Endothelial cell of umbilical vein (primary cell): ENCODE data around the gene TMEM139. TPM values are rescaled to one million over a fixed set of nuclear protein-coding genes. Genes with fewer than 3 reads are reported as not detected.

ENCODE experiments used
- BruUV-seq: library from RNA; stranded (reverse); fragments of 400-500 nt; replicated peaks from 2 replicates; lab custom pipeline; 2021; lab: Mats Ljungman, UMichigan
- CTCF ChIA-PET: fragments of 300-600, 350-600 bp; sonication (Branson Sonifier 250); formaldehyde crosslinking; loops from one replicate; lab custom pipeline; 2021; ENCODE audit warnings: antibody characterized with exemption, inconsistent platforms; lab: Charles Lee
- POLR2A ChIA-PET: fragments of 300-600, 350-600 bp; sonication (Branson Sonifier 250); formaldehyde crosslinking; loops from one replicate; lab custom pipeline; 2021; ENCODE audit warnings: antibody characterized with exemption, inconsistent platforms; lab: Charles Lee
- DNase-seq: peaks from one replicate; pipeline ENCODE4 v3.0.0-alpha.2; 2011; ENCODE audit warnings: low read depth, low spot score
- FAIRE-seq: peaks from 2 replicates; lab custom pipeline; 2011; peaks lifted over from hg19 to GRCh38; lab: Jason Lieb, UNC
- H2AFZ ChIP-seq: 2 replicates; pipeline ENCODE4 v1.6.0; 2012; ENCODE audit warnings: low read depth, low read length, control low read depth, inconsistent platforms
- H3K27ac ChIP-seq: 2 replicates; pipeline ENCODE4 v1.5.1; 2011; ENCODE audit warnings: low read depth, mild to moderate bottlenecking, control low read depth, low read length, moderate library complexity; ENCODE audit not compliant: insufficient read depth
- H3K27me3 ChIP-seq, 2 experiments: 2 replicates each; pipeline versions ENCODE4 v1.6.0 to v1.6.1; 2011; ENCODE audit warnings: low read length in 2 of 2, mixed read lengths in 1 of 2; ENCODE audit not compliant: control insufficient read depth in 2 of 2, insufficient read depth in 2 of 2
- H3K36me3 ChIP-seq, 2 experiments: 2 replicates in 1 of 2; 3 replicates in 1 of 2; pipeline ENCODE4 v1.5.1; 2011; ENCODE audit warnings: low read length in 2 of 2, mild to moderate bottlenecking in 1 of 2, moderate library complexity in 1 of 2; ENCODE audit not compliant: control insufficient read depth in 2 of 2, insufficient read depth in 2 of 2; ENCODE audit errors: extremely low read depth in 1 of 2
- H3K4me1 ChIP-seq: 3 replicates; pipeline ENCODE4 v1.5.1; 2011; ENCODE audit warnings: mild to moderate bottlenecking, low read length; ENCODE audit not compliant: control insufficient read depth, insufficient read depth; ENCODE audit errors: extremely low read depth
- H3K4me2 ChIP-seq: 2 replicates; pipeline ENCODE4 v1.6.1; 2011; ENCODE audit warnings: low read length, control low read depth, mixed read lengths; ENCODE audit not compliant: insufficient read depth
- H3K4me3 ChIP-seq, 3 experiments: fragments of 200-600 bp in 1 of 3; sonication (generic), shearing (Covaris generic) in 1 of 3; replicated peaks in 1 of 3; 2 replicates each; pipeline ENCODE4 v1.5.1; 2011 to 2016; ENCODE audit warnings: control low read depth in 3 of 3, low read length in 3 of 3, mild to moderate bottlenecking in 2 of 3, inconsistent platforms in 1 of 3, low read depth in 1 of 3, moderate library complexity in 1 of 3; ENCODE audit not compliant: insufficient read depth in 1 of 3
- H3K79me2 ChIP-seq: 2 replicates; pipeline ENCODE4 v1.6.0; 2012; ENCODE audit warnings: low read length, inconsistent platforms; ENCODE audit not compliant: control insufficient read depth, insufficient read depth
- H3K9ac ChIP-seq: replicated peaks from 2 replicates; pipeline ENCODE3; 2011; ENCODE audit warnings: low read length, control low read depth; ENCODE audit not compliant: insufficient read depth; ENCODE audit errors: extremely low read depth
- H3K9me1 ChIP-seq: replicated peaks from 3 replicates; pipeline ENCODE4 v1.6.0; 2011; ENCODE audit warnings: mild to moderate bottlenecking, low read length; ENCODE audit not compliant: control insufficient read depth, insufficient read depth; ENCODE audit errors: extremely low read depth
- H3K9me3 ChIP-seq: replicated peaks from 2 replicates; pipeline ENCODE4 v1.5.1; 2012; ENCODE audit warnings: low read length, inconsistent platforms; ENCODE audit not compliant: control insufficient read depth, insufficient read depth
- H4K20me1 ChIP-seq: replicated peaks from 2 replicates; pipeline ENCODE3; 2011; ENCODE audit warnings: mild to moderate bottlenecking, low read length; ENCODE audit not compliant: control insufficient read depth, insufficient read depth; ENCODE audit errors: extremely low read depth
- CTCF ChIP-seq, 2 donors: IDR thresholded peaks; 1 replicate in 1 of 2; 2 replicates in 1 of 2; pipeline ENCODE4 v1.5.1; 2011; ENCODE audit warnings: low read length in 2 of 2, mild to moderate bottlenecking in 2 of 2, moderate library complexity in 2 of 2, control low read depth in 1 of 2, inconsistent platforms in 1 of 2, low read depth in 1 of 2; ENCODE audit not compliant: insufficient read depth in 1 of 2; ENCODE audit errors: extremely low read depth in 1 of 2
- EZH2 ChIP-seq: IDR thresholded peaks from 2 replicates; pipeline ENCODE4 v1.6.1; 2012; ENCODE audit warnings: borderline replicate concordance, low read depth, mild to moderate bottlenecking, moderate library complexity, low read length, inconsistent platforms; ENCODE audit not compliant: severe bottlenecking
- FOS ChIP-seq: IDR thresholded peaks from 2 replicates; pipeline ENCODE4 v1.6.1; 2011; ENCODE audit warnings: mild to moderate bottlenecking, low read length, moderate library complexity, borderline replicate concordance; ENCODE audit not compliant: insufficient read depth
- GATA2 ChIP-seq: IDR thresholded peaks from 2 replicates; pipeline ENCODE4 v1.7.0; 2011; ENCODE audit warnings: low read depth, mild to moderate bottlenecking, moderate library complexity, mixed read lengths, low read length; ENCODE audit not compliant: insufficient read length, insufficient read depth
- JUN ChIP-seq: IDR thresholded peaks from 2 replicates; pipeline ENCODE4 v1.6.1; 2011; ENCODE audit warnings: borderline replicate concordance, low read depth; ENCODE audit not compliant: insufficient read length, insufficient read depth
- MYC ChIP-seq: IDR thresholded peaks from one replicate; pipeline ENCODE4 v1.6.1; 2011; ENCODE audit warnings: mild to moderate bottlenecking, low read depth, low read length
- POLR2A ChIP-seq: IDR thresholded peaks from 2 replicates; pipeline ENCODE4 v1.6.1; 2012; ENCODE audit warnings: low read depth, mild to moderate bottlenecking, control low read depth, low read length
- POLR2AphosphoS5 ChIP-seq: IDR thresholded peaks from 2 replicates; pipeline ENCODE4 v1.6.1; 2012; ENCODE audit warnings: low read depth, mild to moderate bottlenecking, control low read depth, low read length, moderate library complexity; ENCODE audit not compliant: insufficient read depth
- dilution Hi-C: fragments of 300-500 bp; cut with MboI; formaldehyde crosslinking; loops from one replicate; pipeline ENCODE4 v1.15.0; 2019; ENCODE audit warnings: low sequenced_read_pairs; ENCODE audit not compliant: extremely low pct_ligation_motif_present
- intact Hi-C: fragments of 100-400 bp; cut with micrococcal nuclease; formaldehyde crosslinking; loops from one replicate; pipeline ENCODE4 v1.10.0; 2022
- polyA plus RNA-seq, 4 experiments: library from polyadenylated mRNA; depleted of rRNA in 3 of 4; stranded (reverse) in 3 of 4; unstranded in 1 of 4; fragments of >200 nt; gene quantifications; 2 replicates each; pipeline versions ENCODE4 v1.2.1 to v1.2.3, GENCODE V29; 2011 to 2012; ENCODE audit warnings: missing spikeins in 1 of 4
- total RNA-seq: library from RNA; stranded (reverse); gene quantifications from 2 replicates; pipeline ENCODE4 v1.2.3, GENCODE V29; 2021
- TF ChIP-seq, protein P1 (sequence below): IDR thresholded peaks from 2 replicates; pipeline ENCODE4 v1.6.1; 2011; ENCODE audit not compliant: insufficient read depth, insufficient read length

TMEM139 gene
- total and polyA plus RNA-seq, 2 donors (not counting 3 experiments of a cell fraction or from before 2014, with no cell fraction given) = 0.37 TPM; not detected in 1

- Histone ChIP-seq H4K20me1 (no peaks in the 10 kb centered on the region), H3K4me1 (peaks cover 8% of the 10 kb centered on the region), H3K4me2 (no peak overlapping the region), H3K4me3 (no peak overlapping the region), H3K36me3 (no peaks in the 10 kb centered on the region), H3K79me2 (no peaks in the 10 kb centered on the region), H3K27me3 (peaks cover 2 to 5% of the 10 kb centered on the region in 2 experiments), H3K27ac (no peak overlapping the region), H3K9me1 (no peaks in the 10 kb centered on the region), H3K9me3 (no peaks in the 10 kb centered on the region), H3K9ac (no peak overlapping the region), H2AFZ (no peak overlapping the region)
- intact Hi-C loops (loop anchor here (5.0 kb wide), 3 partner anchors 44 to 264 kb away; partner anchors contain the start of gene CASP2), dilution Hi-C loops (no loop called here)
- no TSS peak for BruUV-seq
- no peak for FAIRE-seq
- ChIA-PET CTCF (interaction anchor here (1.2 to 2.2 kb wide), 2 partner anchors 56 to 137 kb away, joined by 4 read pairs; no protein-coding TSS in a partner anchor), POLR2A (no interaction called here)
- DNase-seq = no peak
- TF ChIP-seq POLR2A (no peak), JUN (no peak), CTCF (IDR thresholded peaks at IDR 0.05; ENCODE audit: extremely low read depth in 1 of 2, insufficient read depth in 1 of 2, low read depth in 1 of 2, low read length in 2 of 2) (no peak), EZH2 (no peak), GATA2 (no peak), FOS (no peak), POLR2AphosphoS5 (no peak), MYC (no peak)
- TF ChIP-seq, protein P1, sequence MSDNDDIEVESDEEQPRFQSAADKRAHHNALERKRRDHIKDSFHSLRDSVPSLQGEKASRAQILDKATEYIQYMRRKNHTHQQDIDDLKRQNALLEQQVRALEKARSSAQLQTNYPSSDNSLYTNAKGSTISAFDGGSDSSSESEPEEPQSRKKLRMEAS = no peak
Measured at GRCh38 chr7:143243111-143243510, 41.6 kb upstream of the TMEM139 start.
